Stimulated activated CD8-positive, alpha-beta memory T cell treated with anti-CD3 and anti-CD28 coated beads, Interleukin-15, amount 100 ng/mL, for 1 hour (primary cell): Measurements from ENCODE around the gene SLC12A9.
"Not testable (repeated sequence)": the region's sequence is repeated elsewhere in the genome, so short reads cannot be mapped to it uniquely, and the experiment has no call there.

ENCODE experiments used
- DNase-seq: peaks from one replicate; pipeline ENCODE4 v3.0.0-alpha.2; 2020; ENCODE audit warnings: low read depth

Gene SLC12A9, protein sequence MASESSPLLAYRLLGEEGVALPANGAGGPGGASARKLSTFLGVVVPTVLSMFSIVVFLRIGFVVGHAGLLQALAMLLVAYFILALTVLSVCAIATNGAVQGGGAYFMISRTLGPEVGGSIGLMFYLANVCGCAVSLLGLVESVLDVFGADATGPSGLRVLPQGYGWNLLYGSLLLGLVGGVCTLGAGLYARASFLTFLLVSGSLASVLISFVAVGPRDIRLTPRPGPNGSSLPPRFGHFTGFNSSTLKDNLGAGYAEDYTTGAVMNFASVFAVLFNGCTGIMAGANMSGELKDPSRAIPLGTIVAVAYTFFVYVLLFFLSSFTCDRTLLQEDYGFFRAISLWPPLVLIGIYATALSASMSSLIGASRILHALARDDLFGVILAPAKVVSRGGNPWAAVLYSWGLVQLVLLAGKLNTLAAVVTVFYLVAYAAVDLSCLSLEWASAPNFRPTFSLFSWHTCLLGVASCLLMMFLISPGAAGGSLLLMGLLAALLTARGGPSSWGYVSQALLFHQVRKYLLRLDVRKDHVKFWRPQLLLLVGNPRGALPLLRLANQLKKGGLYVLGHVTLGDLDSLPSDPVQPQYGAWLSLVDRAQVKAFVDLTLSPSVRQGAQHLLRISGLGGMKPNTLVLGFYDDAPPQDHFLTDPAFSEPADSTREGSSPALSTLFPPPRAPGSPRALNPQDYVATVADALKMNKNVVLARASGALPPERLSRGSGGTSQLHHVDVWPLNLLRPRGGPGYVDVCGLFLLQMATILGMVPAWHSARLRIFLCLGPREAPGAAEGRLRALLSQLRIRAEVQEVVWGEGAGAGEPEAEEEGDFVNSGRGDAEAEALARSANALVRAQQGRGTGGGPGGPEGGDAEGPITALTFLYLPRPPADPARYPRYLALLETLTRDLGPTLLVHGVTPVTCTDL

DNA sequence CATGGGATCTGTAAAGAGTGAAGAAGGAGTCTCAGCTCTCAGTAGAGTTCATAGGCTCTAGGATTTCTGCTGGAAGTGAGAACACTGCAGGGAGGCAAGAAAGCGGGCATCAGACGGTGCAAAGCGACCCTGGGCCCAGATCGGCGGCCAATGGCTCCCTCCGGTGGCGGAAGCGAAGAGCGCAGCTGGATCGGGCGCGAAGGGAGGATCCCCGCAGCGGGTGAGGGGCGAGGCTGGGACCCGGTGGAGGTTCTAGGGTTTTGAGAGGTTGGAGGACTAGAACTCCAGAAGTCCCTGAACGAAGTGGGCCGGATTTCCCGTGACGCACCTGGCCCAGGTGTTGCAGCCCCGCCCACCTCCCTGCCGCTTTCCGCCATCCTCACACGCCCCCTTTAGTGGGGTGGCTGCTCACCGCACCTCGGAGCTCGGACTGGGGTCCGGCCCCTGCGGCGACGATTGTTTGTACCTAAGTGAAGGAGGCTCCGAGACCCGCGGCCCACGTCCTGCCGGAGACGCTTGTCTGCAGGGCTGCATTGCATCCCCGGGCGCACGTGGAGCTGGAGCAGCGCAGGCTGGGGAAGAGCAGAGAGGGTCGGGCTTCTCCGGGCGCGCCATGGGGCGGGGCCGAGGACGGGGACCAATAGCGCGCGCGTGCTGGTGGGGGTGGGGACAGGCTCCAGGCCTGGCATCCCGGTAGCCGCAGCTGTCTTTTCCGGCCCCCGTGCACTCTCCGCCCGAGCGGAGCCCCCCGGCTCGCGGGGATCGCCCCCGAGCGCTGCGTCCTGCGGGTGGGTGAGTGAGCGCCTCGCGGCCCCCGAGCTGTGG lies at the start of gene SLC12A9:
SLC12A9 (plus strand) TSS at position 666 of the 825 bp plus-strand sequence. CDS start 1,485 bp downstream, outside the sequence.
- DNase-seq: peak; percentile 65

DNA sequence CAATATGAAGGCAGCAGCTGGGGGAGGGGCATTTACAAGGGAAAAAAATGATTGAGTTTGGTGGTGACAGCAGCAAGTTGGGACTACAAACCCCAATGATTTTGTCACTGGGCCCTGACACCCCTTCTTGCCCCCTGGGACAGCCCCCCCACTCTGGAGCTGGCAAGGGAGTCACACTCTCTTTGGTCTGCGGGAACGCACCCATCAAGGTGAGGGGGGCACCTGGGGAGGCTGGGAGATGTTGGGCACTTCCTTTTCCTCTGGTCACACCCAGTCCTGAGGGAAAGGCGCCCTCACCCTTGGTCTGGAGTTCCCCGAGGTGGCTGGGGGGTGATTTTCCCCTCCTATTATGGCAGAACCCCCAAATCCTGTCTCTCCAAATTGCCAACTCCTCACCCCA lies 49.6 kb upstream of the SLC12A9 start:
- DNase-seq: no peak

DNA sequence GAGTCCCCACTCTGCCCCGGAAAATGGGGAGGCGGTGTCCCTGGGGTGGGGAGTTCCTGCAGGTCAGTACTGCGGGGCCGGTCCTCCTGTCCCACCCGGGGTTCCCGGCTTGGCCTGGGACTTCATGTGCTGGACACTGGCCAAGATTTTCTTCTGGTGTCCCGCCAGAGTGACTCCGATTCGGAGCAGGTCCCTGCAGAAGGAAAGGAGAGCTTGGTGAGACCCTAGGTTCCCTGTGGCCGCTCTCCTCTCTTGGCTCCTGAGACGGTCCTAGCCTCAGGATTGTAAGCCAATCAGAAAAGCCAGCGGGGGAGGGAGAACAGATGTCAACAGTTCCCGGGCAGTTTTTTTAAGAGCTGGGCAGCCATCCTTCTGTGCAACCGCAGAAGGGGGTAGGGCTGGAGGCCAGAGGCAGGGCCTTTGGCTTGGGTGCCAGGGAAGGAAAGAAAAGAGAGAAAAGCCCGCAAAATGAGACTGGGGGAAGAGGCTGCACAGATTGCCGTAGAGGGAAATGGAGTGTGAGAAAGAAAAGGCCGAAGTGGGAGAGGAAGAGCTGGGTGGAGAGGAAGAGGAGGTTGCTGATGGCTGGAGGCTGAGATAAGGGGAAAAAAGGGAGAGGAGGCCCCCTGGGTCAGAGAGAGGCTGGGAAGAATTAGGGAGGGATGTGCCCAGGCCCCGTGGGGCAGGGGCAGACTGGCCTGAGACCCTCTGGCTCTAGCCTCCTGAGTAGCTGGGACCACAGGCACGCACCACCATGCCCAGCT lies 48.9 kb upstream of the SLC12A9 start:
- no peak for DNase-seq

DNA sequence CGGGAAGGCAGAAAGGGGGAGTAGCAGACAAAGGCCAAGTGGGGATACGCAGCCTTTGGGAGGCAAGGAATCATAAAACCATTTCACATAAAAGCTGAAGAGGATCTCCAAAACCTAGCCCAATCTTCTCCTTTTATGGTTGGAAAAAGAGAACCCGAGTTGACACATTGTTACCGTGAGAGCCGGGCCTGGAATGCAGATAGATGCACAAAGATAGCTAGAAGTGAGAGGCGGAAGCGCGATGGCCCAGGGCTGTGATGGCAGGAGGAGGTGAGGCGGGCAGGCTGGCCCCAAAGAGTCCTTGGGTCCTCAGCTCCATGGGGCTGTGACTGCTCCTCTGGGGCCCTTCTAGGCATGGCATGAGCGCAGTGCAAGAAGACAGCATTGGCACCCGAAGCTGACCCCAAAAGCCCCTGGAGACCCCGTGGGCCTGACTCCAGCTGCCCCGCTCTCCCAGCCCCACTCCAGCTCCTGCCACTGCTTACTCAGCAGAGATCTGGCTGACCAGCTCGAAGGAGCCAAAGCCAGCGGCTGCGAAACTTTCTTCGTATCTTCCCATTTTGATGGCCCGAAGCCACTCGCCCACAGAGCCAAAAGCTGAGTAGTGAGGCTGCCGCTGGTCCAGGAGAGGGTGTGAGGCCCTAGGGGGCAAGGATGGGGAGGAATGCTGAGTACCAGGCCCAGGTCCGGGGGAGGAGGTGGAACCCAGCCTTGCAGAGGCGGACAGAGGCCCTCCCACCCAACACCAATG lies 47.7 kb upstream of the SLC12A9 start:
- no peak for DNase-seq

DNA sequence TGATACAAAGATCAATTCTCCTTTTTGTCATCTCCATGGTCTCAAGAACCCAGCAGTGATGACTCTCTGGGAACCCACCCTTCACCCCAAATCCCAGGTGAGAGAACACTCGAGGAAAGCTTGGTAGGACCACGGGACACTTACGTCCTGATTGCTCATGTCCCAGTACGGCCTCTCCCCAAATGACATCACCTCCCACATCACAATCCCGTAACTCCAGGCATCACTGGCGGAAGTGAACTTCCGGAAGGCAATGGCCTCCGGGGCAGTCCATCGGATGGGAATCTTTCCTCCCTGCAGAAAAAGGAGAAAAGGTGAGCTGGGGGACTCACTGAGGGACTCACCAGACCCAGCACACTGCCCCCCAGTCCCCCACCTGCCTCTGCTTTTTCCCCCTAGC lies 46.2 kb upstream of the SLC12A9 start:
- no peak for DNase-seq

DNA sequence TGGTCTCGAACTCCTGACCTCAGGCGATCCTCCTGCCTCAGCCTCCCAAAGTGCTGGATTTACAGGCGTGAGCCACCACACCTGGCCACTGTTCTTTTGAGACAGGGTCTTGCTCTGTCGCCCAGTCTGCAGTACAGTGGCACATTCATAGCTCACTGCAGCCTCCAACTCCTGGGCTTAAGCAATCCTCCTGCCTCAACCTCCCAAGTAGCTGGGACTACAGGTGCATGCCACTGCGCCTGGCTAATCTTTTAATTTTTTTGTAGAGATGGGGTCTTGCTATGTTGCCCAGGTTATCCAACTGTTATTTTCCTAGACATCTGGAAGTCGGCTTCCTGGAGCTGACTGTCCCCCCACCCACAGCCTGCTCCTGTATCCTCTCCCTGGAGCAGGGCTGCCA lies 45.6 kb upstream of the SLC12A9 start:
- not testable (repeated sequence) for DNase-seq

DNA sequence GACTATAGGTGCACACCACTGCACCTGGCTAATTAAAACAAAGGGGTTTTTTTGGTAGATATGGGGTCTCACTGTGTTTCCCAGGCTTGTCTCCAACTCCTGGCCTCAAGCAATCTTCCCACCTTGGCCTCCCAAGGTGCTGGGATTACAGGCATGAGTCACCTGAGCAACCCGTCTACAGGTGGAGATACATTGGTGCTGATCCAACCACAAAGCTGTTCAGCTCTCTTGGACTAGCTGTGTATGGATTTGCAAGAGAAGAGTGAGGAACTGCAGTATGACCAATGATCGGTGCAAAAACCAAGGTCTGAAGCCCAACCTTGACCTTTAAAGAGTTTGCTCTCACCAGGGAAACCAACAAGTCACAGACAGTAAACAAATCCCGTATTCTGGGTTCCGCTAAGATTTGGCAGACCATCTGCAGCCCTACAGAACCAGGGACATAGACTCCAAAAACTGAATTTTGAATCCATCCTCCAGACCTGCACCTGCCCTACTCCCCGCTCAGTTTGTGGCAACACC lies 44.1 kb upstream of the SLC12A9 start:
- no peak for DNase-seq

DNA sequence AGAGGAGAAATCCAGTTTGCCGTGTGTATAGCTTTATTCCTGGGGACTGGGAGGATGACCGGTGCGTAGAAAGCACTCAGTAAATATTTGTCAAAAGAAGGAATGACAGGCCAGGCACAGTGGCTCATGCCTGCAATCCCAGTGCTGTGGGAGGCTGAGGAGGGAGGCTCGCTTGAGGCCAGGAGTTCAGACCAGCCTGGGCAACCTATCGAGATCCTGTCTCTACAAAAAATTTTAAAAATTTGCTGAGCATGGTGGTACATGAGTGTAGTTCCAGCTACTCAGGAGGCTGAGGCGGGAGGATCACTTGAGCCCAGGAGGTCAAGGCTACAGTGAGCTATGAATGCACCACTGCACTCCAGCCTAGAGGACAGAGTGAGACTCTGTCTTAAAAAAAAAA lies 41.0 kb upstream of the SLC12A9 start:
- no peak for DNase-seq

DNA sequence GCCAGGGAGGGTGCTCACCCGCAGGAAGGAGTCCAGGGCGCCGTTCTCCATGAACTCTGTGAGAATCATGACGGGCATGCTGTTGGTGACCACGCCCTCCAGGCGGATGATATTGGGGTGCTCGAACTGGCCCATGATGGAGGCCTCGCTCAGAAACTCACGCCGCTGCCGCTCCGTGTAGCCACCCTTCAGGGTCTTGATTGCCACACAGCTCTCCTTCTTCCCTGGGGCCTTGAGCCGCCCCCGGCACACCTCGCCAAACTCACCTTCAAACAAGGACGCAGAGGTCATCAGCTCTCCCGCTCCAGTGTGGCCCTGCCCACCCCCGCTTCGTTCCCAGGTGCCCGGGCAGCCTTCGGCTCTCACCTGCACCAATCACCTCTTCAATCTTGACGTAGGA lies 39.8 kb upstream of the SLC12A9 start:
- no peak for DNase-seq

DNA sequence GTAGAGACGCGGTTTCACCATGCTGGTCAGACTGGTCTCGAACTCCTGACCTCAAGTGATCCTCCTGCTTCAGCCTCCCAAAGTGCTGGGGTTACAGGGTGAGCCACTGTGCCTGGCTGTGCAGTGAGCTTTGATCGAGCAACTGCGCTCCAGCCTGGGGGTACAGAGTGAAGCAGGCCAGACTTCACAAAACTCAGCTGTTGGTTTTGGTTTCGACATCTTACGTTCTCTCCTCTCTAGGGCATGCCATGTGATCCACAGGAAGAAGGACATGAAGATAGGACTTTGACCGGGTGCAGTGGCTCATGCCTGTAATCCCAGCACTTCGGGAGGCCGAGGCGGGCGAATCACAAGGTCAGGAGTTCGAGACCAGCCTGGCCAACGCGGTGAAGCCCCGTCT lies 36.0 kb upstream of the SLC12A9 start:
- not testable (repeated sequence) for DNase-seq

DNA sequence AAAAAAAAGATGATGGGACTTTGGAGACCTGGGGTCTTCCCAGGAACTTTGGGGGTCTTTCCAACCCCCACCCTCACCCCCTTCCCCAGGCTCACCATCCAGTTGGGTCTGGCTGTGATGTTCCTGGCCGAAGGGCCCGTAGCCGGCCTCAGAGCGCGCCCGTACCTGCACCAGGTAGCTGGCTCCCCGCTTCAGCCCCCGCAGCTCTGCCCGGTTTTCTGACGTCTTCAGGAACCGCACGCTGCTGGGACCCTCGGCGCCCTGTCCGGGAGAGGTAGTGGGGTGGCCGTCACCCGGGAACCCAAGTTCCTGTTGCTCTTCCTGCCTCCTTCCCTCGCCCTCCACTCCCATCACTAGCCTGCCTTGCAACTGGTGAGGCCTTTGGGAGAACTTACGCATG lies 35.4 kb upstream of the SLC12A9 start:
- no peak for DNase-seq

DNA sequence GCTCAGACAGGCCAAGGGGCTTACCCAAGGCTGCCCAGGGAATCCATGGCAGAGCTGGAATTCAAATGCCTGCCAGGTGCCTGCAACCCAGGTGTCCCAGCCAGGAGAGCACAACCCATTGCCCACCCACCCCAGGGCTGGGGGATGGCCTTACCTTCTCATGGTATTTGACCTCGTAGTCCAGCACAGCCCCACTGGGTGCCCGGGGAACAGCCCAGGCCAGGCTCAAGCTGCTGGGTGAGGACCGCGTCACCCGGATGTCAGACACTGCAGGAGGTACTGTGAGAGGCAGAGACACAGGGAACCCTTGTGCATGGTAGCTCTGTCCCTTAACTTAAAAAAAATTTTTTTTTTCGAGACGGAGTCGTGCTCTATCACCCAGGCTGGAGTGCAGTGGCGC lies 34.1 kb upstream of the SLC12A9 start:
- DNase-seq: no peak

DNA sequence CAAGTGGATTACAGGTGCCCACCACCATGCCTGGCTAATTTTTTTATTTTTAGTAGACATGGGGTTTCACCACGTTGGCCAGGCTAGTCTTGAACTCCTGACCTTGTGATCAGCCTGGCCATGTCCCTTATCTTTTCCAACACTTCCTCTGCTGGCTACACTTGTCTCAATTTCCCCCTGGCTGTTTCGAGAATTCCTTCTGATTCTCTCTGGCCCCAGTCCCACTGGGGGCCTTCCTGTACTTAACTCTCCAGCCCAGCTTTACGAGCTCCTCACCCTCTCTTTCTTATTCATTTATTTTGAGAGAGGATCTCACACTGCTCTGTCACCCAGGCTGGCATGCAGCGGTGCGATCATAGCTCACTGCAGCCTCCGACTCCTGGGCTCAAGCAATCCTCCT lies 33.7 kb upstream of the SLC12A9 start:
- DNase-seq: no peak

DNA sequence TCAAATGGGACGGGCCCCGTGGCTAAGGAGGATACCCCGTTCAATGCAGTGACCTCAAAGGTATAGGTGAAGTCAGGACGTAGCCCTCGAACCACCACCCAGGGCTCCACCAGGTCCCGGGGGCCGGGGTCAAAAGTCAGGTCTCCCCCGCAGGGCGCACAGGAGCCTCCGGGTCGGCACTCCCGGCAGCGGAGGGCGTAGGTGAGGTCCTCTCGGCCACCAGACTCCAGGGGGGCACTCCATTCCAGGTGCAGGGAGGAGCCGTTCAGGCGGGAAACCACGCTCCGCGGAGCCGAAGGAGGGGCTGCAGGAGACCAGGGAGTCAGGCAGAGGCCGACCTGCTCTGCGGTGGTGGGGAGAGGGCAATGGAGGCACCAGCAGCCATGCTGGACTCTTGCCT lies 32.9 kb upstream of the SLC12A9 start:
- DNase-seq: no peak

DNA sequence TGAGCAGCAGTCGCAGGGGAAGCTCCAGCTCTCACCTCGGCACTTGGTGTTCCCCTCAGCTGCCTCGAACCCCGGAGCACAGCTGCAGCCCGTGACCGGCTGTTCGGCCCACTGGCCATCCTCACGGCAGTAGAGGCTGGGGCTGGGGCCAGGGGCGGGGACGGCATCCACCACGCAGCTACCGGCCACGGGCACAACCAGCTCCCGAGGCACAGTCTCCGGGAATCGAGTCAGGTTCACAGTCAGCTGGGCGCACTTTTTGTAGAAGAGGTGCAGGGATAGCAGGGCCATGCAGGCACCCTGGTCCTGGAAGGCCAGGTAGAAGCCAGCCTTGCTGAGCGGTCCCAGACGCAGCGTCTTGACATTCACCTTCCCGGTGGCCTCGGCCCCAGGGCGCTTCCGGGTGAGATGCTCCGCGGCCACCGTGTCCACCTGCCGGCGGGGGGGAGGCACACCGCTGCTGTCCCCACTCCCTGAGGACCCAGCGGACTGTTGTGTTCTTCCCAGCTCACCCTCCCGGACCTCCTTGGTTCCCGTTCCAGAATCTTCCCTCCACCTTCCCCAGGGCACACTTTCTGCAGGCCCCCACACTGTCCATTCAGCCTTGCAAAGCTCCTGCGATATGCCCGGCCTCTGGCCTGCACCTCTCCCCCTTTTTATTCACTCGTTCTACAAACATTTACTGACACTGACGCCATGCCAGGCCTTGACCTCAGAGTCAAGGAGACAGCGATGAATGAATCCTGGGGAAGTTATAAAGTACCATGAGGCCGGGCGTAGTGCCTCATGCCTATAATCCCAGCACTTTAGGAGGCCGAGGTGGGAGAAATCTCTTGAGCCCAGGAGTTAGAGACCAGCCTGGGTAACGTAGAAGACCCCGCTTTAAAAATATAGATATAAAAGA lies 30.0 kb upstream of the SLC12A9 start:
- DNase-seq: no peak

DNA sequence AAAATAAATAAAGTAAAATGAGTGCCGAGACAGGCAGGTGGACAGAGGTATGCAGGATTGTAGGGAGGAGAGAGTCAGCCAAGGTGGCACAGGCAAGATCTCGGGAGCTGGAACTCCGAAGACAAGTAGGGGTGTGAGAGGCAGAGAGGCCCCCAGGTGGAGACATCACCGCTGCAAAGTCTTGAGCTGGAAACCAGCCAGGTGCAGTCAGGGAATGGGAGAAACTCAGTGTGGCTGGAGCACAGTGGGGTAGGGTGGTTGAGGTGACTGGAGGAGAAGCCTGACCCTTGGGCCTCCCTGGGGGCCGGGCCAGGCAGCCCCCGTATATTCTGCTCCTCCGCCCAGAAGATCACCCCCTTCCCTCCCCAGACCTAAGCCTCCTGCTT lies 29.4 kb upstream of the SLC12A9 start:
- no peak for DNase-seq

DNA sequence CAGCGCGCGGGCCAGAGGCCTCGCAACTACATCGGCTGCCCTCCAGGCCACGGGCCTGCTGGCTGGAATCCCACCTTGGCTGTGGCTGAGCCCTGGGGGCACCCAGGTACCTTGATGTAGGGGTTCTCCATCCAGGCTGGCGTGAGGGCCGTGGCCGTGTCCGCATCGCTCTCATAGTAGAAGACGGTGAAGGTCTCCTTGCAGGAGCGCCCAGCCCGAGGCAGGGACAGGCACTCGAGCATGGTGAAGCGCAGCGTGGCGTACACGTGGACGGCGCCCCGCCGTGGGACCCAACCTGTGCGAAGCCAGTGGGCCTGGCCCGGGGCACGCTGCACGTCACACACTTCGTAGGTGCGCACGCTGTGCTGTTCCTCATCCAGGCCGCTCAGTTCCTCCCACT lies 29.0 kb upstream of the SLC12A9 start:
- no peak for DNase-seq

DNA sequence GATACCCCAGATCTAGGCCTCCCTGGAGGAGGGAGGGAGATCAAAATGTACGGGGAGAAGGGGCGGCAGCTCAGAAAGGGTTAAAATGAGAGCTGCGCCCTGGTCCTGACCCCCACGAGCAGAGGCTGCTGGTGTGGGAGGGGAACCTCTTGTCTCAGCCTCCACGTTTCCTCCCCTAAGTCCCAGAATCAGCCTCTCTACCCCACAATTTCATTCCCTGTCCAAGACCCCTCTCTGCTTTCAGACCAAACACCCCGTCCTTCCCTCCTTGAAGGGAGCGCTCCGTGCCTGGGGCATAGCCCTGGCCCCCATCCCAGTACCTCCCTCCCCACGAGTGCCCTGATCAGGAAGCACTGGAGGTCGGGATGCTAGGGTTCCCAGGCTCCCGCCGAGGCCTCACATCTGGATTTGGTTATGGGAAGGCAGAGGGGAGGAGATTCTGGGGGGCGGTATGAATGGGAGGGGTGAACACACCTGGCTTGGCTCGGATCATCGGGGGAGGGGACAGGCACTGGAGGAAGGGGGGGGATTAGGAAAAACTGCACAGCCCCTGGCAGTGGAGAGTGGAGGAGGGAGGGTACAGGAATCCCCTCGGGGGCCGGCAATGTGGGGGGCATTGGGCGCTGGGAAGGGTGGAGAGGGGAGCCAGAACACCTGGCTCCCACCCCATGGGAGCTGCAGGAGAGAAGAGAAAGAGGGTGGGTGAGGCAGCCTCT lies 27.9 kb upstream of the SLC12A9 start:
- no peak for DNase-seq

DNA sequence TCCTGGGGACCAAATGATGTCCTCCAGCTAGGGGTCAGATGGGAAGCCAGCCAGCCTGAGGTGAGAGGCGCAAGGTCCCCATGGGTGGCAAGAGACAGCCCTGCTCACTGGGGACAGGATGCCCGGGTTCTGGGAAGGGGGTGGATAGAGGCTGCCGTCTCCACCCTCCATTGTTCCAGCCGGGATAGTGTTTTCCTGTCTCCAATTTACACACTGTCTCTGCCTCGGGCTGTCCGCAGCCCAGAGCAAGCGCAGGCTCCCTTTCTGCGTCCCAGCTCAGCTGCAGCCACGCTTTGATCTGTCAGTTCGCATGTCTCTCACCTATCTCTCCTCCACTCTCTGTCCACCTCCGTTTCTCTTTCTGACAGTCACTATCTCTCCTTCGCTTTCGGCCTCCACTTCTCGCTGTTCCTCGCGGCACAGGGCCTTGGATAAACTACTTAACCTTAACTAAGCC lies 27.3 kb upstream of the SLC12A9 start:
- DNase-seq: no peak
